GM10266 (cell line): Measurements from ENCODE around the gene ACIN1.

Source experiments
- DNase-seq: peaks from one replicate; pipeline ENCODE4 v3.0.0; 2012; ENCODE audit errors: extremely low spot score
- CTCF ChIP-seq: IDR thresholded peaks from 2 replicates; pipeline ENCODE4 v1.5.1; 2012; ENCODE audit warnings: mild to moderate bottlenecking, low read depth; ENCODE audit not compliant: control insufficient read depth, insufficient read depth; ENCODE audit errors: missing control alignments

ACIN1 gene

GRCh38 chr14:23060536-23061260, 34.2 kb downstream of the ACIN1 start:
- no peak for TF ChIP-seq CTCF

GRCh38 chr14:23058654-23059504, 36.1 kb downstream of the ACIN1 start:
- DNase-seq: no peak
- no peak for TF ChIP-seq CTCF

More at GRCh38 chr14:23060536-23061260, 34.2 kb downstream of the ACIN1 start:
- DNase-seq: peak; percentile 5

- peak; percentile 95 for DNase-seq
- TF ChIP-seq CTCF: peak; percentile 96
Measured at GRCh38 chr14:23057757-23058653, 36.9 kb downstream of the ACIN1 start.

- DNase-seq: peak; percentile 93
- no peak for TF ChIP-seq CTCF
Measured at GRCh38 chr14:23056956-23057756, 37.8 kb downstream of the ACIN1 start, which contains the start of gene CDH24. TSS of gene CDH24 (minus strand) at chr14:23057520. CDS start at chr14:23055733, 1,787 bp downstream.

- DNase-seq: peak; percentile 95
Measured at GRCh38 chr14:23056145-23056955, 38.6 kb downstream of the ACIN1 start.

More at GRCh38 chr14:23056145-23056955, 38.6 kb downstream of the ACIN1 start:
- peak; percentile 82 for TF ChIP-seq CTCF
